ENCODE measurements around the gene STXBP4.

Gene STXBP4

GRCh38 chr17:55172612-55173011 is 204.0 kb downstream of the STXBP4 start:
- H3K27ac ChIP-seq, result no peak overlapping the region
- TF ChIP-seq ZFX (IDR thresholded peaks at IDR 0.05; ENCODE audit: borderline replicate concordance), result no peak
- TF ChIP-seq CTCF (IDR thresholded peaks at IDR 0.05), result no peak

- no peak overlapping the region for H3K27ac ChIP-seq
- TF ChIP-seq CTCF (IDR thresholded peaks at IDR 0.05) (no peak), ZFX (IDR thresholded peaks at IDR 0.05; ENCODE audit: borderline replicate concordance) (no peak)
Measured at GRCh38 chr17:55174133-55174532, 205.6 kb downstream of the STXBP4 start.

GRCh38 chr17:55175788-55176427 is 207.3 kb downstream of the STXBP4 start:
- H3K27ac ChIP-seq, result no peak overlapping the region
- no peak for TF ChIP-seq ZFX (IDR thresholded peaks at IDR 0.05; ENCODE audit: borderline replicate concordance)
- no peak for TF ChIP-seq CTCF (IDR thresholded peaks at IDR 0.05)

GRCh38 chr17:55177159-55177854 is 208.7 kb downstream of the STXBP4 start:
- no peak overlapping the region for H3K27ac ChIP-seq
- TF ChIP-seq CTCF (IDR thresholded peaks at IDR 0.05), result peak; percentile 28
- no peak for TF ChIP-seq ZFX (IDR thresholded peaks at IDR 0.05; ENCODE audit: borderline replicate concordance)

- H3K27ac ChIP-seq, result no peak overlapping the region
- TF ChIP-seq ZFX (IDR thresholded peaks at IDR 0.05; ENCODE audit: borderline replicate concordance) (no peak), CTCF (IDR thresholded peaks at IDR 0.05) (no peak)
Measured at GRCh38 chr17:55177855-55178217, 209.3 kb downstream of the STXBP4 start.

- H3K27ac ChIP-seq, result no peak overlapping the region
- TF ChIP-seq CTCF (IDR thresholded peaks at IDR 0.05), result no peak
Measured at GRCh38 chr17:55186937-55187770, 218.6 kb downstream of the STXBP4 start.

GRCh38 chr17:55190748-55191147 is 222.2 kb downstream of the STXBP4 start:
- no peak overlapping the region for H3K27ac ChIP-seq
- TF ChIP-seq ZFX (IDR thresholded peaks at IDR 0.05; ENCODE audit: borderline replicate concordance) (no peak), CTCF (IDR thresholded peaks at IDR 0.05) (no peak)
